Ascending aorta (tissue), 2 donors: ENCODE data around the gene GPRC5D. TPM values are rescaled to one million over a fixed set of nuclear protein-coding genes. Genes with fewer than 3 reads are reported as not detected.

ENCODE experiments used
- DNase-seq, 2 donors: peaks; one replicate each; pipeline ENCODE4 v3.0.0-alpha.2; 2019; ENCODE audit warnings: low spot score in 2 of 2
- H3K27ac ChIP-seq, 2 donors: fragments of 200-600 bp; sonication (generic); one replicate each; pipeline ENCODE4 v1.5.1; 2016 to 2017; ENCODE audit warnings: mild to moderate bottlenecking in 1 of 2
- H3K27me3 ChIP-seq: fragments of 200-600 bp; sonication (generic); one replicate; pipeline ENCODE4 v1.5.1; 2017
- H3K36me3 ChIP-seq, 2 donors: fragments of 200-600 bp; sonication (generic); one replicate each; pipeline ENCODE4 v1.5.1; 2016
- H3K4me1 ChIP-seq, 2 donors: fragments of 200-600 bp; sonication (generic); one replicate each; pipeline ENCODE4 v1.5.1; 2016 to 2017; ENCODE audit warnings: mild to moderate bottlenecking in 1 of 2
- H3K4me3 ChIP-seq, 2 donors: fragments of 200-600 bp; sonication (generic); one replicate each; pipeline ENCODE4 v1.5.1; 2016 to 2017; ENCODE audit warnings: mild to moderate bottlenecking in 1 of 2
- H3K9me3 ChIP-seq, 2 donors: fragments of 200-600 bp; sonication (generic); one replicate each; pipeline ENCODE4 v1.5.1; 2016
- intact Hi-C: fragments of 100-400 bp; cut with DNase I; formaldehyde crosslinking; loops from one replicate; pipeline ENCODE4 v1.15.1; 2023
- total RNA-seq: library from RNA; depleted of rRNA; stranded (reverse); fragments of >200 nt; gene quantifications from one replicate; pipeline ENCODE4 v1.1.0, GENCODE V29; 2016
- TF ChIP-seq, protein P1 (sequence below), 3 experiments: fragments of 200-600 bp in 2 of 3; fragments of 450-650 bp in 1 of 3; sonication (generic) in 2 of 3; IDR thresholded peaks; one replicate each; pipeline ENCODE4 v1.5.1; 2016 to 2019; ENCODE audit warnings: antibody characterized with exemption in 3 of 3, mild to moderate bottlenecking in 1 of 3, moderate library complexity in 1 of 3

The GPRC5D gene
- total RNA-seq, 1 donor from 2014 or later: not detected

GRCh38 chr12:12995088-12995487, 43.1 kb upstream of the GPRC5D start:
- DNase-seq: no peak
- Histone ChIP-seq H3K4me1 (peaks cover 10 to 16% of the 10 kb centered on the region in 2 donors), H3K36me3 (no peaks in the 10 kb centered on the region), H3K27ac (no peak overlapping the region), H3K4me3 (no peak overlapping the region), H3K9me3 (no peaks in the 10 kb centered on the region), H3K27me3 (no peaks in the 10 kb centered on the region)
- intact Hi-C loops: no loop called here
- TF ChIP-seq, protein P1, sequence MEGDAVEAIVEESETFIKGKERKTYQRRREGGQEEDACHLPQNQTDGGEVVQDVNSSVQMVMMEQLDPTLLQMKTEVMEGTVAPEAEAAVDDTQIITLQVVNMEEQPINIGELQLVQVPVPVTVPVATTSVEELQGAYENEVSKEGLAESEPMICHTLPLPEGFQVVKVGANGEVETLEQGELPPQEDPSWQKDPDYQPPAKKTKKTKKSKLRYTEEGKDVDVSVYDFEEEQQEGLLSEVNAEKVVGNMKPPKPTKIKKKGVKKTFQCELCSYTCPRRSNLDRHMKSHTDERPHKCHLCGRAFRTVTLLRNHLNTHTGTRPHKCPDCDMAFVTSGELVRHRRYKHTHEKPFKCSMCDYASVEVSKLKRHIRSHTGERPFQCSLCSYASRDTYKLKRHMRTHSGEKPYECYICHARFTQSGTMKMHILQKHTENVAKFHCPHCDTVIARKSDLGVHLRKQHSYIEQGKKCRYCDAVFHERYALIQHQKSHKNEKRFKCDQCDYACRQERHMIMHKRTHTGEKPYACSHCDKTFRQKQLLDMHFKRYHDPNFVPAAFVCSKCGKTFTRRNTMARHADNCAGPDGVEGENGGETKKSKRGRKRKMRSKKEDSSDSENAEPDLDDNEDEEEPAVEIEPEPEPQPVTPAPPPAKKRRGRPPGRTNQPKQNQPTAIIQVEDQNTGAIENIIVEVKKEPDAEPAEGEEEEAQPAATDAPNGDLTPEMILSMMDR (IDR thresholded peaks at IDR 0.05): no peak

- Histone ChIP-seq H3K4me3 (no peak overlapping the region), H3K27ac (peak overlapping the region; percentile 64 to 66), H3K27me3 (no peaks in the 10 kb centered on the region), H3K4me1 (peaks cover 7 to 10% of the 10 kb centered on the region in 2 donors), H3K9me3 (no peaks in the 10 kb centered on the region), H3K36me3 (peaks cover 0 to 10% of the 10 kb centered on the region in 2 donors)
- intact Hi-C loops: no loop called here
- no peak for DNase-seq
- TF ChIP-seq, protein P1 (IDR thresholded peaks at IDR 0.05): no peak
These were observed 41.4 kb upstream of the GPRC5D start for GRCh38 chr12:12993367-12993766.

DNA sequence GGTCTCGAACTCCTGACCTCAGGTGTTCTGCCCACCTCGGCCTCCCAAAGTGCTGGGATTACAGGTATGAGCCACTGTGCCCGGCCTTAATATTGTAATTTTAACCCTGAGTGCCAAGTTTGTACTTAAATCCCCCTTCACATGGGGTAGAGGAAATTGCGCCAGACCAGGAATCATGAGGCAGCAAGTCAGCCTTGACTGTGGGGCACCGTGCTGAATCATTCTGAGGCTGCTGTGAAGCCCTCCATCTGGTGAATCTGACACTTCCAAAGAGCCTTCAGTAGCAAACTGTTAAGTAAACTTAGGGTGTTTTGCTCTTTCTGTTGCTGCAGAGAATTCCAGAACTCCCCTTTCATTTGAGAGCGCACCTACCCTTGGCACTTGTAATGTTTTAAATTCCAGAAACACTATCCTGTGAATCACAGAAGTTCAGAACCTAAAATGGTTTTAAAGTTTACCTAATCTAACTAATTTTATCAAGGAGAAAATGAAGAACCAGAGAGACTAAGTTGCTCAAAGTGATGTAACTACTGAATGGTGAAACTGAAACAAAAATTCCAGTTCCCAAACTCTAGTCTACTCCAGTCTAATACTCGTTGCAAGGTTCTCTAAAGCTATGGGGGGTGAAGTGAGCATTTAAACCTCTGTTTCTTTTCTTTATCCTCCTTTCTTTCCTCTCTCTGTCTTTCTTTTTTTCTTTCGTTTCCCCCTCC, 40.6 kb upstream of the GPRC5D start:
- peak; percentile 31 to 71 for DNase-seq
- Histone ChIP-seq H3K9me3 (no peaks in the 10 kb centered on the region), H3K27me3 (no peaks in the 10 kb centered on the region), H3K36me3 (peaks cover 6 to 17% of the 10 kb centered on the region in 2 donors), H3K4me3 (peak overlapping the region in 1 of 2 donors; percentile 38), H3K27ac (peak overlapping the region; percentile 64 to 66), H3K4me1 (peaks cover 5 to 10% of the 10 kb centered on the region in 2 donors)
- intact Hi-C loops: no loop called here
- TF ChIP-seq, protein P1 (IDR thresholded peaks at IDR 0.05): no peak

DNA sequence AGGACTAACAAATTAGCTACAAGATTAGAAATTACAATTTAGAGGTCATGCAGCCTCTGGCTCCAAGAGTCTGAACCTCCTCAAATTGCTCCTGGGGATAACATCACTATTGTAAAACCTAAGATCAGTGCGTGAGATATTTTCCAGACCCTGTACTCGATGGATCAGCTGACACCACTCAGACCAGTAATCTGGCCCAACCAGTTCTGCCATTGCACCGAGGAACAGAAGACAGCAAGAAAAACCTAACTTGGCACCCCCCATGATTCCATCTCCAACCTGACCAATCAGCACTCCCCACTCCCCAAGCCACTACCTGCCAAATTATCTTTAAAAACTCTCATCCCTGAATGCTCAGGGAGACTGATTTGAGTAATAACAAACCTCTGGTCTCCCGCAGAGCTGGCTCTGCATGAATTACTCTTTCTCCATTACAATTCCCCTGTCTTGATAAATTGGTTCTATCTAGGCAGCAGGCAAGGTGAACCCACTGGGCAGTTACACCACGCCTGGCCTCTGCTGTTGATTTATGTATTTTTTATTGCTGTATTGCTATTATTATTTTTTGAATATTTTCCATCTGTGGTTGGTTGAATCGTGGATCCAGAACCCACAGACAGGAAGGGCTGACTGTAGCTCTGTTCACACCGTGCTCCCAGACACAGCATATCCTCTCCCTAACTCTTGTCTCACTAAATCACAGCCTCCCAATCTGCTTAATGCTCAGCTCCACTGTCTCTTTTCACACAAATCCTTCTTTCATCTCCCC, 38.9 kb upstream of the GPRC5D start:
- no peak for DNase-seq
- H3K27me3 ChIP-seq: no peaks in the 10 kb centered on the region
- peaks cover 0 to 3% of the 10 kb centered on the region in 2 donors for H3K4me1 ChIP-seq
- H3K4me3 ChIP-seq: no peak overlapping the region
- intact Hi-C loops: no loop called here
- peaks cover 18 to 32% of the 10 kb centered on the region in 2 donors for H3K36me3 ChIP-seq
- no peaks in the 10 kb centered on the region for H3K9me3 ChIP-seq
- TF ChIP-seq, protein P1 (IDR thresholded peaks at IDR 0.05): no peak
- H3K27ac ChIP-seq: peak overlapping the region in 1 of 2 donors; percentile 9

GRCh38 chr12:12987421-12987820, 35.5 kb upstream of the GPRC5D start:
- no peaks in the 10 kb centered on the region for H3K4me1 ChIP-seq
- H3K4me3 ChIP-seq: no peak overlapping the region
- H3K36me3 ChIP-seq: peaks cover 23 to 43% of the 10 kb centered on the region in 2 donors
- intact Hi-C loops: no loop called here
- DNase-seq: no peak
- no peaks in the 10 kb centered on the region for H3K9me3 ChIP-seq
- no peaks in the 10 kb centered on the region for H3K27me3 ChIP-seq
- H3K27ac ChIP-seq: no peak overlapping the region
- TF ChIP-seq, protein P1 (IDR thresholded peaks at IDR 0.05): no peak
